HCT116 (cell line): ENCODE measurements around the gene OTOP3. TPM values are rescaled to one million over a fixed set of nuclear protein-coding genes. Genes with fewer than 3 reads are reported as not detected.

Experiments
- ATAC-seq: fragments of 200-7000 bp; cut with Tn5 transposase; 2 replicates; pipeline ENCODE4 v1.9.1; 2020; ENCODE audit warnings: mild to moderate bottlenecking, moderate library complexity
- BruUV-seq: library from RNA; stranded (reverse); fragments of 400-500 nt; replicated peaks from 2 replicates; lab custom pipeline; 2021; lab: Mats Ljungman, UMichigan
- CTCF ChIA-PET: fragments of 300-600 bp; sonication (Branson Sonifier 250); formaldehyde crosslinking; loops from one replicate; lab custom pipeline; 2021; ENCODE audit warnings: antibody characterized with exemption; lab: Charles Lee
- POLR2A ChIA-PET: fragments of 300-600, 350-600 bp; sonication (Branson Sonifier 250); formaldehyde crosslinking; loops from one replicate; lab custom pipeline; 2021; ENCODE audit warnings: antibody characterized with exemption; lab: Charles Lee
- RAD21 ChIA-PET, 2 experiments: fragments of 300-600 bp; sonication (Branson Sonifier 250); formaldehyde crosslinking; loops; one replicate each; lab custom pipeline; 2023; ENCODE audit warnings: low total read pairs in 2 of 2; ENCODE audit not compliant: uncharacterized antibody in 2 of 2, unreplicated experiment in 2 of 2, low non-redundant PET in 1 of 2; lab: Charles Lee
- DNase-seq: peaks from one replicate; pipeline ENCODE4 v3.0.0-alpha.2; 2010; ENCODE audit warnings: low read depth, low spot score
- H2AFZ ChIP-seq: fragments of 200-600 bp; shearing (Covaris generic), sonication (generic); 2 replicates; pipeline ENCODE4 v1.6.1; 2017; ENCODE audit warnings: low read depth, mixed run types, mixed read lengths, antibody characterized with exemption, low read length; ENCODE audit not compliant: poor library complexity, severe bottlenecking
- H3K27ac ChIP-seq: 2 replicates; pipeline ENCODE4 v1.5.1; 2012; ENCODE audit warnings: low read depth, low read length
- H3K27me3 ChIP-seq: fragments of 200-600 bp; sonication (generic); 2 replicates; pipeline ENCODE4 v1.6.1; 2016; ENCODE audit warnings: mixed run types, low read length, mixed read lengths; ENCODE audit not compliant: insufficient read depth
- H3K36me3 ChIP-seq, 2 experiments: fragments of 200-500 bp in 1 of 2; fragments of 200-600 bp in 1 of 2; sonication (Bioruptor generic) in 1 of 2; sonication (generic) in 1 of 2; 2 replicates each; pipeline versions ENCODE4 v1.5.1 to v1.6.1; 2014 to 2016; ENCODE audit warnings: low read length in 2 of 2, inconsistent platforms in 1 of 2, mixed read lengths in 1 of 2, mixed run types in 1 of 2; ENCODE audit not compliant: insufficient read depth in 2 of 2, control insufficient read depth in 1 of 2
- H3K4me1 ChIP-seq, 2 experiments: fragments of 200-600 bp in 1 of 2; sonication (generic) in 1 of 2; 2 replicates each; pipeline versions ENCODE4 v1.5.1 to v1.6.1; 2012 to 2017; ENCODE audit warnings: low read length in 2 of 2, inconsistent platforms in 1 of 2, mild to moderate bottlenecking in 1 of 2, mixed read lengths in 1 of 2, mixed run types in 1 of 2, moderate library complexity in 1 of 2; ENCODE audit not compliant: insufficient read depth in 2 of 2, control insufficient read depth in 1 of 2
- H3K4me2 ChIP-seq: fragments of 200-600 bp; sonication (generic); 2 replicates; pipeline ENCODE4 v1.6.1; 2017; ENCODE audit warnings: mixed run types, low read length, mixed read lengths
- H3K4me3 ChIP-seq, 2 experiments: fragments of 200-600 bp in 1 of 2; sonication (generic) in 1 of 2; replicated peaks in 1 of 2; 2 replicates each; pipeline ENCODE4 v1.5.1; 2011 to 2016; ENCODE audit warnings: low read length in 2 of 2, control low read depth in 1 of 2, low read depth in 1 of 2, mild to moderate bottlenecking in 1 of 2, mixed read lengths in 1 of 2, mixed run types in 1 of 2
- H3K79me2 ChIP-seq: fragments of 200-600 bp; sonication (generic); 2 replicates; pipeline ENCODE4 v1.6.1; 2017; ENCODE audit warnings: mild to moderate bottlenecking, mixed run types, low read length, moderate library complexity, mixed read lengths; ENCODE audit not compliant: insufficient read depth
- H3K9ac ChIP-seq: fragments of 200-600 bp; sonication (generic); 2 replicates; pipeline ENCODE4 v1.6.1; 2016; ENCODE audit warnings: low read length, mixed read lengths
- H3K9me2 ChIP-seq: fragments of 200-600 bp; sonication (generic), shearing (Covaris generic); 2 replicates; pipeline ENCODE4 v1.6.1; 2017; ENCODE audit warnings: mixed run types, mild to moderate bottlenecking, moderate library complexity; ENCODE audit not compliant: insufficient read depth
- H3K9me3 ChIP-seq, 2 experiments: fragments of 200-500 bp in 1 of 2; fragments of 200-600 bp in 1 of 2; sonication (Bioruptor generic) in 1 of 2; sonication (generic) in 1 of 2; 2 replicates each; pipeline ENCODE4 v1.6.1; 2014 to 2017; ENCODE audit warnings: low read length in 2 of 2, mixed read lengths in 2 of 2, inconsistent platforms in 1 of 2, low read depth in 1 of 2, mild to moderate bottlenecking in 1 of 2, mixed run types in 1 of 2, moderate library complexity in 1 of 2; ENCODE audit not compliant: control insufficient read depth in 1 of 2, insufficient read depth in 1 of 2
- H4K20me1 ChIP-seq: fragments of 200-600 bp; sonication (generic), shearing (Covaris generic); 2 replicates; pipeline ENCODE4 v1.6.1; 2017; ENCODE audit warnings: mixed run types, mild to moderate bottlenecking, moderate library complexity; ENCODE audit not compliant: insufficient read depth
- ATF3 ChIP-seq: IDR thresholded peaks from 2 replicates; pipeline ENCODE4 v1.6.1; 2012
- CEBPB ChIP-seq: IDR thresholded peaks from 2 replicates; pipeline ENCODE4 v1.6.1; 2012; ENCODE audit warnings: low read depth
- CTCF ChIP-seq, 3 experiments: fragments of 200-600 bp in 1 of 3; sonication (generic) in 1 of 3; IDR thresholded peaks in 2 of 3; conservative IDR thresholded peaks in 1 of 3; 2 replicates each; pipeline ENCODE4 v1.5.1; 2012 to 2017; ENCODE audit warnings: low read depth in 2 of 3, low read length in 2 of 3, antibody characterized with exemption in 1 of 3, borderline replicate concordance in 1 of 3, control low read depth in 1 of 3, mild to moderate bottlenecking in 1 of 3, mixed read lengths in 1 of 3, mixed run types in 1 of 3, moderate library complexity in 1 of 3; ENCODE audit not compliant: insufficient read depth in 1 of 3
- EGR1 ChIP-seq: IDR thresholded peaks from 2 replicates; pipeline ENCODE4 v1.6.1; 2012; ENCODE audit warnings: low read depth
- ELF1 ChIP-seq: IDR thresholded peaks from 2 replicates; pipeline ENCODE4 v1.6.1; 2012; ENCODE audit warnings: low read depth, borderline replicate concordance
- EZH2 ChIP-seq: fragments of 200-600 bp; sonication (generic); IDR thresholded peaks from 2 replicates; pipeline ENCODE4 v1.6.1; 2017; ENCODE audit warnings: antibody characterized with exemption, mixed run types
- FOSL1 ChIP-seq: IDR thresholded peaks from 2 replicates; pipeline ENCODE4 v1.6.1; 2012; ENCODE audit warnings: low read depth
- JUND ChIP-seq: IDR thresholded peaks from 2 replicates; pipeline ENCODE4 v1.6.1; 2012
- MAX ChIP-seq: IDR thresholded peaks from 2 replicates; pipeline ENCODE4 v1.6.1; 2012
- POLR2A ChIP-seq: IDR thresholded peaks from 2 replicates; pipeline ENCODE4 v1.7.0; 2011; ENCODE audit warnings: borderline replicate concordance; ENCODE audit not compliant: insufficient read depth, insufficient read length; ENCODE audit errors: extremely low read depth
- POLR2AphosphoS5 ChIP-seq: IDR thresholded peaks from 2 replicates; pipeline ENCODE4 v1.6.1; 2011; ENCODE audit warnings: mild to moderate bottlenecking, low read depth, low read length, moderate library complexity
- RAD21 ChIP-seq: IDR thresholded peaks from 2 replicates; pipeline ENCODE4 v1.6.1; 2012; ENCODE audit warnings: low read depth, mild to moderate bottlenecking
- REST ChIP-seq: IDR thresholded peaks from 2 replicates; pipeline ENCODE4 v1.6.1; 2012; ENCODE audit warnings: low read depth
- SIN3A ChIP-seq: IDR thresholded peaks from 2 replicates; pipeline ENCODE4 v1.6.1; 2012; ENCODE audit warnings: low read depth
- SP1 ChIP-seq: IDR thresholded peaks from 2 replicates; pipeline ENCODE4 v1.6.1; 2012; ENCODE audit warnings: low read depth
- TCF7L2 ChIP-seq: IDR thresholded peaks from 2 replicates; pipeline ENCODE4 v1.7.0; 2011; ENCODE audit warnings: borderline replicate concordance, inconsistent platforms; ENCODE audit not compliant: insufficient read depth, insufficient read length; ENCODE audit errors: extremely low read depth
- YY1 ChIP-seq: IDR thresholded peaks from 2 replicates; pipeline ENCODE4 v1.6.1; 2011; ENCODE audit warnings: low read length, low read depth, moderate library complexity, mild to moderate bottlenecking; ENCODE audit not compliant: insufficient replicate concordance; ENCODE audit errors: extremely low read depth
- ZFX ChIP-seq: fragments of 450-650 bp; IDR thresholded peaks from 2 replicates; pipeline ENCODE4 v1.6.1; 2017
- ZNF274 ChIP-seq: fragments of 200-500 bp; sonication (Bioruptor generic); IDR thresholded peaks from 2 replicates; pipeline ENCODE4 v1.6.1; 2014; ENCODE audit warnings: mild to moderate bottlenecking, low read depth, low read length, inconsistent platforms
- intact Hi-C: fragments of 100-400 bp; cut with micrococcal nuclease; formaldehyde crosslinking; loops from 2 replicates; pipeline ENCODE4 v1.10.0; 2022
- total RNA-seq: library from RNA; stranded (reverse); gene quantifications from one replicate; pipeline ENCODE4 v1.2.1, GENCODE V29; 2021; ENCODE audit not compliant: unreplicated experiment

The OTOP3 gene
- total RNA-seq, 1 experiment from 2014 or later: not detected

GRCh38 chr17:74920642-74921025 is 15.1 kb upstream of the OTOP3 start:
- Histone ChIP-seq H3K27me3 (peaks cover 4% of the 10 kb centered on the region; the same call in 1 of the 2 replicates), H3K9ac (no peak overlapping the region)
- intact Hi-C loops: no loop called here

More at GRCh38 chr17:74920642-74921025, 15.1 kb upstream of the OTOP3 start:
- Histone ChIP-seq H3K9me3 (no peaks in the 10 kb centered on the region), H3K4me3 (no peak overlapping the region), H3K4me1 (peaks cover 16 to 34% of the 10 kb centered on the region in 2 experiments), H4K20me1 (no peaks in the 10 kb centered on the region), H3K27ac (no peak overlapping the region; the same call in 1 of the 2 replicates), H3K4me2 (no peak overlapping the region), H3K36me3 (peaks cover 0 to 2% of the 10 kb centered on the region in 2 experiments; a peak in 1 of 4 replicates), H2AFZ (no peak overlapping the region), H3K9me2 (no peaks in the 10 kb centered on the region), H3K79me2 (no peaks in the 10 kb centered on the region)
- BruUV-seq: no TSS peak
- RAD21 ChIA-PET: no interaction called here
- no peak for TF ChIP-seq CTCF (IDR thresholded peaks at IDR 0.05 in 2 of 3, conservative IDR thresholded peaks at IDR 0.05 in 1 of 3; ENCODE audit: borderline replicate concordance in 1 of 3, insufficient read depth in 1 of 3, low read depth in 2 of 3, low read length in 2 of 3)
- no peak for TF ChIP-seq JUND
- TF ChIP-seq ATF3: no peak
- TF ChIP-seq ZFX: no peak
- no peak for TF ChIP-seq ELF1
- no peak for TF ChIP-seq RAD21
- TF ChIP-seq ZNF274: no peak
- no peak for TF ChIP-seq FOSL1
- TF ChIP-seq REST: no peak
- no peak for TF ChIP-seq POLR2A
- no peak for TF ChIP-seq MAX
- TF ChIP-seq EZH2: no peak
- TF ChIP-seq YY1: no peak
- no peak for TF ChIP-seq POLR2AphosphoS5
- TF ChIP-seq TCF7L2: no peak
- no peak for TF ChIP-seq SP1
- TF ChIP-seq CEBPB: no peak
- TF ChIP-seq EGR1: no peak
- no peak for TF ChIP-seq SIN3A
- CTCF ChIA-PET: interaction anchor here (1.1 kb wide), 1 partner anchor 40 kb away, joined by 3 read pairs; no protein-coding TSS in a partner anchor
- POLR2A ChIA-PET: no interaction called here
- peak; percentile 39 for ATAC-seq
- DNase-seq: no peak
